WTC11 (cell line): Measurements from ENCODE around the gene PURB. TPM values are rescaled to one million over a fixed set of nuclear protein-coding genes. Genes with fewer than 3 reads are reported as not detected.

Experiments used
- ATAC-seq: fragments of 200-7000 bp; cut with Tn5 transposase; 2 replicates; pipeline ENCODE4 v1.10.0; 2021; ENCODE audit warnings: mild to moderate bottlenecking, moderate library complexity
- CTCF ChIA-PET: fragments of 300-600 bp; sonication (Branson Sonifier 250); formaldehyde crosslinking; loops from one replicate; lab custom pipeline; 2021; ENCODE audit warnings: antibody characterized with exemption; lab: Charles Lee
- POLR2A ChIA-PET: fragments of 350-600 bp; sonication (Branson Sonifier 250); formaldehyde crosslinking; loops from one replicate; lab custom pipeline; 2021; ENCODE audit warnings: antibody characterized with exemption; lab: Charles Lee
- DNase-seq: peaks from one replicate; pipeline ENCODE4 v3.0.0; 2021; ENCODE audit warnings: low spot score
- H3K27ac Mint-ChIP-seq: 2 replicates; pipeline ENCODE4 v1.8.0; 2021; ENCODE audit warnings: mixed read lengths
- H3K27me3 Mint-ChIP-seq: 2 replicates; pipeline ENCODE4 v1.8.0; 2021; ENCODE audit warnings: low read depth, mild to moderate bottlenecking, moderate library complexity, mixed read lengths
- H3K36me3 Mint-ChIP-seq: 2 replicates; pipeline ENCODE4 v1.8.0; 2021; ENCODE audit warnings: mixed read lengths
- H3K4me1 Mint-ChIP-seq: 2 replicates; pipeline ENCODE4 v1.8.0; 2022; ENCODE audit warnings: mixed read lengths
- H3K4me3 Mint-ChIP-seq: 2 replicates; pipeline ENCODE4 v1.8.0; 2021; ENCODE audit warnings: mild to moderate bottlenecking, moderate library complexity, mixed read lengths
- H3K9me3 Mint-ChIP-seq: 2 replicates; pipeline ENCODE4 v1.8.0; 2021; ENCODE audit warnings: mixed read lengths
- AFF4 ChIP-seq: sonication (generic); formaldehyde crosslinking; IDR thresholded peaks from 2 replicates; pipeline ENCODE4 v1.8.1; 2023; ENCODE audit warnings: mild to moderate bottlenecking, missing genetic modification reagents, borderline replicate concordance
- ARID4B ChIP-seq: sonication (generic); formaldehyde crosslinking; IDR thresholded peaks from 2 replicates; pipeline ENCODE4 v1.8.0; 2023; ENCODE audit warnings: missing genetic modification reagents, mild to moderate bottlenecking, borderline replicate concordance
- CREM ChIP-seq: sonication (generic); formaldehyde crosslinking; IDR thresholded peaks from 2 replicates; pipeline ENCODE4 v1.8.1; 2022; ENCODE audit warnings: mild to moderate bottlenecking, missing genetic modification reagents, moderate library complexity
- CTCF ChIP-seq: fragments of 200-600 bp; IDR thresholded peaks from 2 replicates; pipeline ENCODE4 v1.8.0; 2022; ENCODE audit warnings: antibody characterized with exemption
- E2F1 ChIP-seq: sonication (generic); formaldehyde crosslinking; IDR thresholded peaks from 2 replicates; pipeline ENCODE4 v1.8.0; 2022; ENCODE audit warnings: mild to moderate bottlenecking, missing genetic modification reagents
- E2F4 ChIP-seq: sonication (generic); formaldehyde crosslinking; IDR thresholded peaks from 2 replicates; pipeline ENCODE4 v1.8.1; 2022; ENCODE audit warnings: low read depth, mild to moderate bottlenecking, moderate library complexity, missing genetic modification reagents, borderline replicate concordance
- GABPB1 ChIP-seq: sonication (generic); formaldehyde crosslinking; IDR thresholded peaks from 2 replicates; pipeline ENCODE4 v1.8.1; 2023; ENCODE audit warnings: mild to moderate bottlenecking, missing genetic modification reagents
- HMGA2 ChIP-seq: fragments of 250-450 bp; sonication (Bioruptor Pico); IDR thresholded peaks from 2 replicates; pipeline ENCODE4 v1.4.0; 2021; ENCODE audit warnings: mild to moderate bottlenecking, moderate library complexity
- MXD4 ChIP-seq: fragments of 250-450 bp; sonication (Bioruptor Pico); IDR thresholded peaks from 2 replicates; pipeline ENCODE4 v1.8.0; 2021; ENCODE audit warnings: mild to moderate bottlenecking, moderate library complexity, borderline replicate concordance
- MYBL2 ChIP-seq: sonication (generic); formaldehyde crosslinking; IDR thresholded peaks from 2 replicates; pipeline ENCODE4 v1.8.1; 2023; ENCODE audit warnings: mild to moderate bottlenecking, moderate library complexity, missing genetic modification reagents
- NFYB ChIP-seq: sonication (generic); formaldehyde crosslinking; conservative IDR thresholded peaks from 2 replicates; pipeline ENCODE4 v1.8.0; 2022; ENCODE audit warnings: low read depth, missing genetic modification reagents
- RELA ChIP-seq: sonication (generic); formaldehyde crosslinking; IDR thresholded peaks from 2 replicates; pipeline ENCODE4 v1.8.1; 2022; ENCODE audit warnings: missing genetic modification reagents, mild to moderate bottlenecking, borderline replicate concordance
- SOX15 ChIP-seq: fragments of 250-450 bp; sonication (Bioruptor Pico); IDR thresholded peaks from 2 replicates; pipeline ENCODE4 v1.9.0; 2021; ENCODE audit warnings: mild to moderate bottlenecking
- ZMAT4 ChIP-seq: fragments of 250-450 bp; sonication (Bioruptor Pico); IDR thresholded peaks from 2 replicates; pipeline ENCODE4 v1.9.0; 2021; ENCODE audit warnings: mild to moderate bottlenecking
- ZNF138 ChIP-seq: sonication (generic); formaldehyde crosslinking; conservative IDR thresholded peaks from 2 replicates; pipeline ENCODE4 v1.8.1; 2022; ENCODE audit warnings: mild to moderate bottlenecking, moderate library complexity, missing genetic modification reagents
- ZNF425 ChIP-seq: fragments of 250-450 bp; sonication (Bioruptor Pico); conservative IDR thresholded peaks from 2 replicates; pipeline ENCODE4 v1.9.0; 2021; ENCODE audit warnings: mild to moderate bottlenecking
- total RNA-seq: library from RNA; stranded (reverse); gene quantifications from 3 replicates; pipeline ENCODE4 v1.2.3, GENCODE V29; 2021

PURB gene
- total RNA-seq, 1 experiment from 2014 or later = 22.1 TPM

GRCh38 chr7:44893710-44894234 lies 8.4 kb upstream of the PURB start:
- Mint-ChIP-seq H3K4me3 (no peak overlapping the region), H3K9me3 (peaks cover 8% of the 10 kb centered on the region), H3K36me3 (no peaks in the 10 kb centered on the region), H3K4me1 (no peaks in the 10 kb centered on the region), H3K27me3 (peaks cover 3% of the 10 kb centered on the region), H3K27ac (no peak overlapping the region)
- CTCF ChIA-PET = interaction anchor here (1.0 kb wide), 1 partner anchor 105 kb away, joined by 4 read pairs; no protein-coding TSS in a partner anchor
- POLR2A ChIA-PET = interaction anchor here (0.6 kb wide), 1 partner anchor 273 kb away, joined by 3 read pairs; no protein-coding TSS in a partner anchor
- DNase-seq (no peak), ATAC-seq (no peak)
- TF ChIP-seq MYBL2 (CRISPR knock-in tag) (no peak), RELA (CRISPR knock-in tag) (no peak), ARID4B (CRISPR knock-in tag) (no peak), AFF4 (CRISPR knock-in tag) (no peak), GABPB1 (CRISPR knock-in tag) (no peak), ZNF138 (no peak), ZNF425 (CRISPR knock-in tag) (no peak), ZMAT4 (CRISPR knock-in tag) (no peak), SOX15 (CRISPR knock-in tag) (no peak), E2F4 (no peak)

- H3K9me3 Mint-ChIP-seq = no peaks in the 10 kb centered on the region
- H3K27ac Mint-ChIP-seq = no peak overlapping the region
- ChIA-PET POLR2A (no interaction called here), CTCF (no interaction called here)
- no peak for ATAC-seq
- H3K36me3 Mint-ChIP-seq = no peaks in the 10 kb centered on the region
- no peak for DNase-seq
- H3K4me3 Mint-ChIP-seq = no peak overlapping the region
- no peaks in the 10 kb centered on the region for H3K4me1 Mint-ChIP-seq
- H3K27me3 Mint-ChIP-seq = no peaks in the 10 kb centered on the region; the same call in none of the 2 replicates
- no peak for TF ChIP-seq E2F1 (CRISPR knock-in tag)
- no peak for TF ChIP-seq CTCF
- TF ChIP-seq CREM (CRISPR knock-in tag) = no peak
- TF ChIP-seq NFYB (CRISPR knock-in tag) = no peak
- TF ChIP-seq HMGA2 (CRISPR knock-in tag) = no peak
- no peak for TF ChIP-seq ZNF425 (CRISPR knock-in tag)
- TF ChIP-seq MXD4 (CRISPR knock-in tag) = no peak
Measured at GRCh38 chr7:44891791-44892190, 6.5 kb upstream of the PURB start.
